WTC11 (cell line): ENCODE results near the gene ERMP1.

ENCODE experiments used
- RELA ChIP-seq: sonication (generic); formaldehyde crosslinking; IDR thresholded peaks from 2 replicates; pipeline ENCODE4 v1.8.1; 2022; ENCODE audit warnings: missing genetic modification reagents, mild to moderate bottlenecking, borderline replicate concordance
- TF ChIP-seq, protein P1 (sequence below): fragments of 200-600 bp; IDR thresholded peaks from 2 replicates; pipeline ENCODE4 v1.8.0; 2022; ENCODE audit warnings: antibody characterized with exemption

DNA sequence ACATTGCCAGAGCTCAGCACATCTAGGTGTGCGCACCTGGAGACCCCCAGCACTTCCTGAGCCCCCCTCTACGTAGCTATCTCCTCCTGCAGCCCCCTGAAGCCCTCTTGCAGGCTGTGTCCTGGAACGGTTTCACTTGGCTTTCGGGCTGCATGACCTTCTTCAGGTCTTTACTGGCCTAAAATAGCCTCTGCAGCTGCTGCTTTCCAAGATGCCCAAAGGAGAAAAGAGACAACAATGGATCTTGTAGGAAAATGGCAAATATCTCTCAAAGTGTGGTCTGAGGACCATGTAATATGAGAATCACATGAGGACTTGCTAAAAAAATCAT, 6.6 kb upstream of the ERMP1 start:
- no peak for TF ChIP-seq RELA (CRISPR knock-in tag)
- TF ChIP-seq, protein P1, sequence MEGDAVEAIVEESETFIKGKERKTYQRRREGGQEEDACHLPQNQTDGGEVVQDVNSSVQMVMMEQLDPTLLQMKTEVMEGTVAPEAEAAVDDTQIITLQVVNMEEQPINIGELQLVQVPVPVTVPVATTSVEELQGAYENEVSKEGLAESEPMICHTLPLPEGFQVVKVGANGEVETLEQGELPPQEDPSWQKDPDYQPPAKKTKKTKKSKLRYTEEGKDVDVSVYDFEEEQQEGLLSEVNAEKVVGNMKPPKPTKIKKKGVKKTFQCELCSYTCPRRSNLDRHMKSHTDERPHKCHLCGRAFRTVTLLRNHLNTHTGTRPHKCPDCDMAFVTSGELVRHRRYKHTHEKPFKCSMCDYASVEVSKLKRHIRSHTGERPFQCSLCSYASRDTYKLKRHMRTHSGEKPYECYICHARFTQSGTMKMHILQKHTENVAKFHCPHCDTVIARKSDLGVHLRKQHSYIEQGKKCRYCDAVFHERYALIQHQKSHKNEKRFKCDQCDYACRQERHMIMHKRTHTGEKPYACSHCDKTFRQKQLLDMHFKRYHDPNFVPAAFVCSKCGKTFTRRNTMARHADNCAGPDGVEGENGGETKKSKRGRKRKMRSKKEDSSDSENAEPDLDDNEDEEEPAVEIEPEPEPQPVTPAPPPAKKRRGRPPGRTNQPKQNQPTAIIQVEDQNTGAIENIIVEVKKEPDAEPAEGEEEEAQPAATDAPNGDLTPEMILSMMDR = no peak
